Stimulated activated CD4-positive, alpha-beta T cell treated with anti-CD3 and anti-CD28 coated beads, TNF-alpha, amount 100 ng/mL, for 1 hour (primary cell): ENCODE data around the gene MED12.
A peak's percentile ranks its signal among the peaks of the same experiment; 100 is the strongest.

Experiments
- DNase-seq, 3 donors: peaks; one replicate each; pipeline ENCODE4 v3.0.0-alpha.2; 2020; ENCODE audit warnings: low read depth in 3 of 3, low spot score in 1 of 3

MED12 gene

DNA sequence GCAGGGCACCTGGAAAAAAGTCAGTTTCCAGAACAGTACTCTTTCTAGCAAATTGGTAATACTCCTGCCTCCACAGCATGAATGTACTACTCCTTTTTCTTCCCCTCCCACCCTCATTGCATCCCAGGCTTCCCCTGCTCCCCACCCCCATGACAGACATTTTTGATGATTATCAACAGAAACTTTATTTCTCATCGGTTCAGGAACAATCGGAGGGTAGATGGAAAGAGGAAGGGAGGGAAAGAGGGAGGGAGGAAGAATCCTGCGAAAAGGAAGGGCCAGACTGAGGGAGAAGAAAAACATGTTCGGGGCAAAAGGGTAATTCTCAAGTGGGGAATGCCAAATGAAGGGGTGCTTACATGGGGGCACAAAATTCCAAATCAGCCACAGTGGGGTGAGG, 11.2 kb upstream of the MED12 start:
- DNase-seq = no peak

DNA sequence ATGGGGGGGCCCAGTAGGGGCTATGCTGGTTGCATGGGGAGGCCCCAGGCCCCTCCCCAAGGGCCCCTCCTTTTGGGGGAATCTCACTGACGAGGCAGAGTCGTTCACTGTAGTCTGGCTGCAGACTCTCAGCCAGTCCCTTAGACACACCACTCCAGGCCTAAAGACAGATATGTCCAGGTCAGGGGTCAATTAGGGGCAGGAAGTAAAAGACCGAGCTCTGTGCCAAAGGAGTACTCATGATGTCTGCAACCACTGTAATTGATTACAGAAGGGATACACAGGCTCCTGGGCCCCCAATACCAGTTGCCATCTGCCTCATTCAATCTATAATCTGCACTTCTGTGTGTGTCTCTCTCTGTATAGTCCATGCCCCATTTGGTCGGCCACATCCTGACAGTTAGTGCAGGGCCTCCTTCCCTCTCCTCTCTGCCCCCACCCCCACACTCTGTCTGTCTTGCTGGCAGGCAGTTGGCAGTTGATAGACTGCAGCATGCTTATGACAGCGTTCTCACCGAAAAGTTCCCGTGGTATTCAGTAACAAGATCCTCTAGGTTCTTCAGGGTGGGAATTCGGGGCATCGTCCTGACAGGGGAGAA, 10.5 kb upstream of the MED12 start:
- DNase-seq = no peak

DNA sequence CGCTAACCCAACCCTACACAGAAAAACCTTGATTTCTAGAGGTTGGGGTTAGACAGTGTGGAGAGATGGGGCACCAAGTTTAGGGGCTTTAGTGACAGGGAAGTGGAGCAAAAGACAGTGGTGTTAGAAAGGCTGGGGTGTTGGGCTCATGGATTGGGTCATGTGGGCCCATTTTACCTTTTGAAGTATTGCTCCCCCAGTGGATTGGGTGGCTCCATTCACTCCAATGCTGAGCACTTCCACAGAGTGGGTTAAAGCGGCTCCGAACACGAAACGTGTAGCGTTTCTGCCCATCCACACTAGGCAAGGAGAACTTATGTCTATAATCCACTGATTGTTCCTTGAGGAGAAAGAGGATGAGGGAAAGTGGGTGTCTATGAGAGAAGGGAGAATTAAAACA, 9.3 kb upstream of the MED12 start:
- no peak for DNase-seq

DNA sequence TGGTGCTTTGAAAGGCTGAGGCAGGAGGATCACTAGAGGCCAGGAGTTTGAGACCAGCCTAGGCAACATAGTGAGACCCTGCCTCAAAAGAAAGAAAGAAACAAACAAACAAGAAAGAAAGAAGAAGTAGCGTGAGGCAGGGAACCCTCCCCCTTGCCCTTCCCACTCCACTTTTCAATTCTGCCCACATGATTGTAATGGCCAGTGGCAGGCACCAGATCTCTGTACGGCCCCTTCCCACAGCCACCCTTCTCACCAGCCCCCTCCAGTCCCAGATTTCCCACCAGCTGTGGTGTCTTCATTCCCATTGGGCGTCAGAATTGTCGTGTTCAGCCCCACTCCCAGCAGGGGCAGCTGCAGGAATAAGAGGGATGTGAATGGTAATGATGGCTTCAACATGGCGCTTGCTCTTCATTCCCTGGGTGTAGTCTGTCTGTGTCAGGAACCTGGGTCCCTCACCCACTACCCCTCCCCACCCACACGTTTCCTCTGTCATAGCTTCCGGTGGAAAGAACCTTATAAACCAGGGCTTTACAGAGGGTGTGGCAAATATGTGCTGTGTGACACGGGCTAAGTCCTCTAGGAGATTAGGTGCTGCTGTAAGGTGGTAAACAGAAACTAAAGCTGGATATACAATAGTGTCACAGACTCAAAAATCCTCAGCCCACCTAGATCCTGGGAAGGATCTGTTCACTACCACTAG, 7.1 kb upstream of the MED12 start, which contains the start of gene IL2RG:
Gene IL2RG (minus strand): TSS at position 437 of the 703 bp plus-strand sequence. CDS start 38 bp downstream, at position 399.
- peak; percentile 27 to 67 (median 50) for DNase-seq

DNA sequence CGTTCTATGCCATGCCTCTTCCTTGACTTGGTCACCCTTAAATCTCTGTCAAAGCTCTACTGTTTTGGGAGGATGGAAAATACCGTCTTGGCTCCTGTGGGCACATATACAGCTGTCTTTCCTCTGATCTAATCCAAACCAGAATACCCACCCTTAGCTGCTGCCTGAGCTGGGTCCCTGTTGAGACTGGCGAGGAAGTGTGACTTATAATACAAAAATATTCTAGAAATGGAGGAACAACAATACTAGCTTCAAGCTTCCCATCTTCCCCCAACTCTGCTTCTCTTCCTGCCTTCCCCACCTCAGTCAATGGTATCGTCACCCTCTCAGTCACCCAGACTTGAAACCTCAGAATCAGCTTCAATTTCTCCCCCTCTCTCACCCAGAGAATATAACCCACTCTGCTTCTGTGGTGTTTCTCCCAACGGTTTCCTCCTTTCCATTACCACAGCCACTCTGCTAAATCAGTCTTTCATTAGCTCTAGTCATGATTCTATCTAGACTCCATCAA, 6.4 kb upstream of the MED12 start:
- no peak for DNase-seq

DNA sequence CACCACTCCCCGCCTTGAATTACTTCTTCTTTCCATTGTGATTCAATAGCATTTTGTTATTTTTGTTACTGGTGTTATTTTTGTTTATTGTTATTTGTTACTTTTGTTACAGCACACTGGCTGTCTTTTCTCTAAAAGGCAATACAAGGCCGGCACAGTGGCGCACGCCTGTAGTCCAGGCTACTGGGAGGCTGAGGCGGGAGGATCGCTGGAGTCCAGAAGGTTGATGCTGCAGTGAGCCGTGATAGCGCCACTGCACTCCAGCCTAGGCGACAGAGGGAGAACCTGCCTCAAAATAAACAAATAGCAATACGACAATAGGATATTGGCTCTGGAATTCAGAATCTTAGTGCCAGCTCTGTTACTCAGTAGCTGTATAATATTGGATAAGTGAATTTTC, 1.0 kb upstream of the MED12 start:
- DNase-seq = no peak

DNA sequence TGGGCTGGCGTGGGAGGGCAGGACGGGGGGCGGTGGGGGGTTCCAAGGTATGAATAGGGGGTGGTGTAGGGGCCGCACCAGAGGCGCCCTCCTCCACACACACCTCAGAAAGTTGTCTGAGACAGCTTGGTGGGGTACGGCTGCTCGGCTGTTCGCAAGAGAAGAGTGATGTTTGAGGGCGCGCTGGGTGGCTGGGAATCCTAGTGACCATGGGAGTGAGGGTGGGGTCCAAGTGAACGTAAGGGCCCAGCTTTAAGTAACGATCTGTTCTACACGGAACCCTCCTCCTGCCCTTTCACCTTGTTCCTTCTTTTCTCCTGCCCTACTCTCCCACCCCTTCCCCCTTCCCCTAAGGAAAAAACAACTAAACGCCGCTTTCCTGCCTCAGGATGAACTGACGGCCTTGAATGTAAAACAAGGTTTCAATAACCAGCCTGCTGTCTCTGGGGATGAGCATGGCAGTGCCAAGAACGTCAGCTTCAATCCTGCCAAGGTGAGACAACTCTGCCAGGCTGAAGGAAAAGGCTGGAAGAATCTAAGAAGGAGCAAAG, 664 bp downstream of the MED12 start:
- DNase-seq = no peak

DNA sequence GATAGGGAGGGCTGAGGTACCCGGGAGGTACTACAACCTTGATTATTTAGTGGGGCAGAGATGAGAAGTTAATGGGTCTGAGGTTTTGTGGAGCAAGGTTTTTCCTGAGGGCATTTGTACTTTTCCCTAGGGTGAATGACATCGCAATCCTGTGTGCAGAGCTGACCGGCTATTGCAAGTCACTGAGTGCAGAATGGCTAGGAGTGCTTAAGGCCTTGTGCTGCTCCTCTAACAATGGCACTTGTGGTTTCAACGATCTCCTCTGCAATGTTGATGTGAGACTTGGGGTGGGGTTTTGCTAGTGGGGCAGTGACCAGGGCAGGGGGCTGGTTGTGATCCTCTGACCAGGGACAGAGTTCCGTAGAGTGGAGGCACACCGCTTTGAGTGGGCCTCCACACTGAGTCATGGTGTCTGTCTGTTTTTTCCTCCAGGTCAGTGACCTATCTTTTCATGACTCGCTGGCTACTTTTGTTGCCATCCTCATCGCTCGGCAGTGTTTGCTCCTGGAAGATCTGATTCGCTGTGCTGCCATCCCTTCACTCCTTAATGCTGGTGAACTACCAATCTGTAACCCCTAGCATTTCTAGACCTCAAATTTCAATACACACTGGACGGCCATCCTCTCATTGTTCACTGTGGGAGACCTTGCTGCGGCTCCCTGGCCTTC, 9.9 kb downstream of the MED12 start:
- no peak for DNase-seq

DNA sequence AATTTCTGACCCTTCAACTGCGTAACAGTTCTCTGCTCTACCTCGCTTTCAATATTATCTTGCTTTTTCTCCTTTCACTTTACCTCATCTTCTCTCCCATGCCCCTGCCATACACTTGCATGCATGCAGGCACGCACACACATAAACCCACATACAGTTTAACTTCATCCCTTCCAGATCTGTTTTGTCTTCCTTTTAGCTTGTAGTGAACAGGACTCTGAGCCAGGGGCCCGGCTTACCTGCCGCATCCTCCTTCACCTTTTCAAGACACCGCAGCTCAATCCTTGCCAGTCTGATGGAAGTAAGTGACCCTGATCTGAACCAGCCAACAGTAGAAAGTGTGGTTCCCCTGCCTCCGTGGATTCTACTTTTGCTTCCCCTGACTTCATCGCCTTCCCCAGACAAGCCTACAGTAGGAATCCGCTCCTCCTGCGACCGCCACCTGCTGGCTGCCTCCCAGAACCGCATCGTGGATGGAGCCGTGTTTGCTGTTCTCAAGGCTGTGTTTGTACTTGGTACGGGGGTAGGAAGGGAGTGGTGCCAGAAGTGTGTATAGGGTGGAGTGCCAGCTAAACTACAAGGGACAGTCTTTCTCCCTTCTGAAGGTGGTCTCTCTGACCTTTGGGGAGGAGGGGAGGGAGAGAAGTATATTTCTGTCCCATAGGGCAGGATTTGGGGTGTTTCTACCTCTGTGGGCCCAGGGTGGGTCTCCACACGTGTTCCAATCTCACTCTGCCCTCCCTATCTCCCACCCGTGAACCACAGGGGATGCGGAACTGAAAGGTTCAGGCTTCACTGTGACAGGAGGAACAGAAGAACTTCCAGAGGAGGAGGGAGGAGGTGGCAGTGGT, 10.7 kb downstream of the MED12 start:
- peak; percentile 41 to 64 (median 63) for DNase-seq

DNA sequence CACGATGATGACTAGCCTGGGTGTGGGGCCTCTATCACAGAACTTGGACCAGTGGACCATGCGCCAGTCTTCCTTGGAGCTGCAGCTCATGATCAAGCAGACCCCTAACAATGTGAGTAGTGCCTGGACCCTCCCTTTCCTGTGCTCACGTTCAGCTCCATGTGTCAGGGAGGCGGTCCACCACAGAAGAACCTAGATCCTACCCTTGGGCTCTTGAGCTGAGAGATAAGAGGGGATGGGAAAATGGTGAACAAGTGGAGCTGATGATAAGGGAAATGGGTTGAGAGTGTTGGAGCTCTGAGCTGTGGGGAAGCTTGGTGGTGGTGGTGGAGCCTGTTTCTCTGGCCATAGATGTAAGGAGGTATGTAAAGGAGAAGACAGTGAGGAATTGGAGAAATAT, 13.1 kb downstream of the MED12 start:
- DNase-seq = no peak

DNA sequence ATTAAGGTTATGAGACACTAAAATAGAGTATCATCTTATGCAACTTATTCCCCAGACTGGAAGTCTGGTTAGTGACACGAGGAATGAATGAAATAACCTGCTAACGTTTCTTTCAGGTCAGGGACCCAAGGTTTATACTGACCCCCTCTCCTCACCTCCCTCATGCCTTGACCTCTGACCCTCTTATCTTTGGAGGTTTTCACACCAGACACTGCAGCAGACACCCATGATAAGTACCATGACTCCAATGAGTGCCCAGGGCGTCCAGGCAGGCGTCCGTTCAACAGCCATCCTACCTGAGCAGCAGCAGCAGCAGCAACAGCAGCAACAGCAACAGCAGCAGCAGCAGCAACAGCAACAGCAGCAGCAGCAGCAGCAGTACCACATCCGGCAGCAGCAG, 22.0 kb downstream of the MED12 start:
- DNase-seq = no peak

DNA sequence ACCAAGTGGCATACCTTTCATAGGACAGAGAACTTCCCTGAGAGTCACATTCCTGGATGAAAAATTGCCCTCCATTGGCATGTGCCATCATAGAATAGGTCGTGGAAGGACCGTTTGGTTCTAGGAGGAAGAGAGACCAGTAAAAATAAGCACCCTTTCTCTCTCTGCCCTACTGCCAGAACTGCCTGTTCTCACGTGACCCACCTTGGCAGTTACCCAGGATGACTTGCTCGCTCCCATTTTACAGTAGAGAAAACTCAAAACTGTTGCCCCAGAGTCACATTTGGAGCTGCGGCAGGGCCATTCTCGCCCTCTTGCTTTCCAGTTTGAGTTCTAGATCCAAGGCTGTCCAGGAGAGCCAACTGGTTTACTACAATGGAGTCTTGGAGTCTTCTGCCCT, 25.1 kb downstream of the MED12 start:
- no peak for DNase-seq

DNA sequence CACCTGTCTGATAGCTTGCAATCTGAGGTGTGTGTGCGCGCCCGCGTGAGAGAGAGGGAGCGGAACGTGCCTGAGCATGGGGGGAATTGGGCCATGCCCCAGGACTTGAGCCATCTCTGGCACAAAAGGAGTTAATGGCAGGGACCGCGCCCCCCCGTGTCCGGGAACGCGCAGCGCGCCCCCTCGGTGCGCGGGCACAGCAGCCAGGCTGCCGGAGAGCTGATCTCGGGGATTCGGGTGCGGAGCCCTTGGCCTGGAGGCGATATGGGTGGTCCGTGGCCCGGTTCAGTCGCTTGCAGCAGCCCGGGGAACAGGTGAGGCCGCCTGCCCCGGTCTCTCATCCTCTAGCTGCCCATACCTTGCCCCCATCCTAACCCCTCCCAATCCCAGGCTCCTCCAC, 26.3 kb downstream of the MED12 start, which contains the start of gene NLGN3:
Gene NLGN3 (plus strand): TSS at position 191 of the 400 bp plus-strand sequence. CDS start 2,909 bp downstream, outside the sequence.
- no peak for DNase-seq

DNA sequence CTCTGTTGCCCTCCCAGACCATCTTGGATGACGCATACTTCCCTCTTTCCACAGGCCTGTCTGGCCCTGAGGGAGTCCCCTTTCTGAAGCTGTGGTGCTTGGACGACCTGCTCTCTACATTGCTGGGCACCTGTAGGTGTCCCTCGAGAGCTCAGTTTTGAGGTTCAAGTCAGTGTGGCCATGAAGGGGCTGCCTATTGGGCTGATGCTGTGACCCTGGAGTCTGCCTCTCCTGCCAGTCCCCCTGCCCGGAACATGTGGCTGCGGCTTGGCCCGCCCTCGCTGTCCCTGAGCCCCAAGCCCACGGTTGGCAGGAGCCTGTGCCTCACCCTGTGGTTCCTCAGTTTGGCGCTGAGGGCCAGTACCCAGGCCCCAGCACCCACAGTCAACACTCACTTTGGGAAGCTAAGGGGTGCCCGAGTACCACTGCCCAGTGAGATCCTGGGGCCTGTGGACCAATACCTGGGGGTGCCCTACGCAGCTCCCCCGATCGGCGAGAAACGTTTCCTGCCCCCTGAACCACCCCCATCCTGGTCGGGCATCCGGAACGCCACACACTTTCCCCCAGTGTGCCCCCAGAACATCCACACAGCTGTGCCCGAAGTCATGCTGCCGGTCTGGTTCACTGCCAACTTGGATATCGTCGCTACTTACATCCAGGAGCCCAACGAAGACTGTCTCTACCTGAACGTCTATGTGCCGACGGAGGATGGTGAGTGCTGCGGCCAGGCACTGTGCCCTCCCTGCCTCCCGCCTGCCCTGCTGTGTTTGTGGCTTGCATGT, 29.3 kb downstream of the MED12 start:
- DNase-seq = no peak

DNA sequence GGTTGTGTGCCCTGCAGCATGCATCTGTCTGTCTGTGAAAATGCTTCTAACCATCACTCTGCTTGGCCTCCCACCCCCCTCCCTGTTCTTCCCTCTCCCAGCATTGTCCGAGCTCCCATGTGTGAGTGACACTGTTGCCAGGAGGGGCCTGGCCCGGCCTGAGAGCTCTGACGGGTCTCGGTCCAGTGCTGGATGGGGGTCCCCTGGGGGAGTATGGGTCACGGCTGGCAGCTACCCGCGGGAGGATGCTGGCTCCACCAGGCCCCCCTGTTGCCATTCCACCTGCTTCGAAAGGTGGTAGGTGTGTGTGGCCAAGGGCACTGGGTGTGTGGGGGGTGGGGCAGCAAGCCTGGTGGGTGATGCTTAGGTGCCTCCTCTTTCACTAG, 29.9 kb downstream of the MED12 start:
- no peak for DNase-seq

DNA sequence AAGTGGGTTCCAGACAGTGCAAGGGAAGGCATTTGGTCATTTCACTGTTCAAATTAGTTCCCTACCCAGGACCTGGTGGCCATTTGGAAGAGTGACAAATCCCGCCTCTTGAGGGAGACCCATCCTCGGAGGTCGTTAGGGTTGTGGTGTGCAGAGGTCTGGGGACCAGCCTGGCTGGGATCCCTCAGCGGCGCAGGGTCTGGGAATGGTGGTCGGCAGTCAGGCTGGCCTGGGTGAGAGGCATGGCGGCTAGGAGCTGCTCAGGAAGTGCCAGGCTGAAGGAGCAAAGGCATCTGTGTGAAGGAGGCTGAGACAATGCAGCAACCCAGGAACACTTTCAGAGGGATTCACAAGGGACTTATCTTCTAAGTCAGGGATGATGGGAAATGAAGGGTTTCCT, 33.0 kb downstream of the MED12 start:
- no peak for DNase-seq

DNA sequence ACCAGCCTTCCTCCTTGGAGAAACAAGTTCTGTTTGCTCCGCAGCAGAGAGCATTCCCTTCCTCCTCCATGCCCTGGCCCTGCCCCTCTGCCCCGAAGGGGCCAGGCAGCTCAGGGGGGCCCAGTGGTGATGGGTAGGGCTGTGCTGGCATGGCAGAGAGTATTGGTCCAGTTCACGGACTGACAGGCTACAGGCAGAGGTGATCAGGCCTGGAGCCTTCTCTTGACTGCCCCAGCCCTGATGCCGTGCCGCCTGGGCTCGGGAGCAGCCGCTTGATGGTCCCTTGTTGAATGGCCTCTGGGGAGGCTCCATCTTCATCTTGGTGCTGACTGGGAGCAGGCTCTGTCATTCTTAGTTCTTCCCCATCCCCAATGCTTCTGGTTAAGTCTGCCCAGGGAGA, 35.8 kb downstream of the MED12 start:
- DNase-seq = no peak

DNA sequence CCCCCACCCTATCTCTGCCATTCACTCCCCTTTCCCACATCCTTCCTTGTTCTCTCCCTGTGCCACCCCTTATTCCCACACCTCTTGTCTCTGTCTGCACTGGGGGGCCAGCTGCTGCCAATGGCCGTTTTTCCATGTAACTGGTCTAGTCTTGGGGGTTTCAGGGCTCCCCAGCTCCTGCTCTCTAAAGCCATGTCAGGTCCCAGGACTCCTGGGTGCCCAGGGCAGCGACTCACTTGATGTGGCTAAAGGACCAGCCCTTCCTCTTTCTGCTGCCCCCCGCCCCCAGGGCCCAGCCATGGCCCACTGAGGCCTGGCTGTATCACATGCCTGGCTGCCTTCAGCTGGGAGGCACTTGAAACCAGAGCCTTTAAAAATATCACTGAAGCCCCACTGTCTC, 36.2 kb downstream of the MED12 start:
- no peak for DNase-seq

DNA sequence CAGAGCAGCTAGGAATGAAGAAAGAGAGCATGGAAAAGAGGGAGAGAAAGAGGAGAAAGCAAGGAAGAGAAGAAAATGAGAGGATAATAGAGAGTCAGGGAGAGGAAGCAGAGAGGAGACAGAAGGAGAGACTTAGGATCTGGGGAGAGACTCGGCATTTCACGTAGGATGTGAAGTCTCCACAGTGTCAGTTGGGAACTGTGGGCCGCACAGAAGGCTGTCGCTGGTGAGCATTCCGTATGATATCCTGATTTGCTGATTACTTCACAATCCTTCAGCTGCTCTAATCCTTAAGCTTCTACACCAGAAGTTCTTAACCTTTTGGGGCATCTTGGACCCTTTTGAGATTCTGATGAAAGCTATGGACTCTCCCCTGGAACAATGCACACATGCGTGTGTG, 40.2 kb downstream of the MED12 start:
- no peak for DNase-seq

DNA sequence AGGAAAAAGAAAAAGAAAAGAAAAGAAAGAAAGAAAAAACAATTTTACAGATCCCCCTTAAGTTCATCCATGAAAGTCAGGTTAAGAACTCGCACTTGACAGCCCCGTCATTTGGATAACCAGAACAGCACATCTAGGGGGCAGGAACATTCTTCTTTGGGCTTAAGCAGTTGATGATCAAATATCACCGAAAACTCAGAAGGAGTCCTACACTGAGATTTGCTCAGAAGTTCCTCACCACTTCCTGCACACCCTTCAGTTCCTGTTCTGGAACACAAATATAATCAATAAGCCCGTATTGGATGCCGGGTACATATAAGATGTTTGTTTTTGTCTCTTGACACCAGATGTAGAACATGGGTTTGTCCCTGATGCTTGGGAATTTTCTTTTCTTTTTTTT, 40.9 kb downstream of the MED12 start:
- DNase-seq = no peak
